ENCODE measurements around the gene IFI16.

The IFI16 gene

GRCh38 chr1:159055181-159055641 lies 45.5 kb downstream of the IFI16 start:
- peaks cover 68% of the 10 kb centered on the region for H3K36me3 Mint-ChIP-seq
- H3K27me3 Mint-ChIP-seq: no peaks in the 10 kb centered on the region
- H3K4me1 Mint-ChIP-seq: peaks cover 31% of the 10 kb centered on the region
- no peak overlapping the region for H3K4me3 Mint-ChIP-seq
- H3K27ac Mint-ChIP-seq: peak overlapping the region; percentile 28
- CTCF ChIA-PET: interaction anchor here (1.0 to 1.1 kb wide), 2 partner anchors 13 to 15 kb away, joined by 3 to 5 read pairs; no protein-coding TSS in a partner anchor
- DNase-seq: no peak
- no peaks in the 10 kb centered on the region for H3K9me3 Mint-ChIP-seq

- H3K27me3 Mint-ChIP-seq: no peaks in the 10 kb centered on the region
- H3K27ac Mint-ChIP-seq: peak overlapping the region; percentile 1
- no peak overlapping the region for H3K4me3 Mint-ChIP-seq
- peaks cover 58% of the 10 kb centered on the region for H3K36me3 Mint-ChIP-seq
- H3K4me1 Mint-ChIP-seq: peaks cover 29% of the 10 kb centered on the region
- no peaks in the 10 kb centered on the region for H3K9me3 Mint-ChIP-seq
- CTCF ChIA-PET: interaction anchor here (0.6 to 1.7 kb wide), 5 partner anchors 12 to 871 kb away, joined by 3 to 5 read pairs (median 4); no protein-coding TSS in a partner anchor
- no peak for DNase-seq
Measured at GRCh38 chr1:159056069-159056698, 46.5 kb downstream of the IFI16 start.

- Mint-ChIP-seq H3K27ac (no peak overlapping the region), H3K27me3 (no peaks in the 10 kb centered on the region), H3K9me3 (no peaks in the 10 kb centered on the region), H3K36me3 (peaks cover 33% of the 10 kb centered on the region), H3K4me3 (no peak overlapping the region), H3K4me1 (peaks cover 19% of the 10 kb centered on the region)
- no peak for DNase-seq
- CTCF ChIA-PET: no interaction called here
Measured at GRCh38 chr1:159058751-159059150, 49.0 kb downstream of the IFI16 start.

GRCh38 chr1:159065106-159065505 lies 55.4 kb downstream of the IFI16 start:
- Mint-ChIP-seq H3K4me1 (peaks cover 32% of the 10 kb centered on the region), H3K4me3 (no peak overlapping the region), H3K9me3 (no peaks in the 10 kb centered on the region), H3K36me3 (no peaks in the 10 kb centered on the region), H3K27me3 (no peaks in the 10 kb centered on the region), H3K27ac (no peak overlapping the region)
- DNase-seq: no peak
- CTCF ChIA-PET: no interaction called here

GRCh38 chr1:159066108-159066507 lies 56.4 kb downstream of the IFI16 start:
- no peaks in the 10 kb centered on the region for H3K36me3 Mint-ChIP-seq
- DNase-seq: no peak
- no peaks in the 10 kb centered on the region for H3K27me3 Mint-ChIP-seq
- no peaks in the 10 kb centered on the region for H3K9me3 Mint-ChIP-seq
- CTCF ChIA-PET: no interaction called here
- no peak overlapping the region for H3K4me3 Mint-ChIP-seq
- H3K27ac Mint-ChIP-seq: peak overlapping the region; percentile 60
- H3K4me1 Mint-ChIP-seq: peaks cover 32% of the 10 kb centered on the region

GRCh38 chr1:159067699-159068621 lies 58.3 kb downstream of the IFI16 start:
- Mint-ChIP-seq H3K4me3 (peak overlapping the region; percentile 40), H3K4me1 (peaks cover 32% of the 10 kb centered on the region), H3K27me3 (no peaks in the 10 kb centered on the region), H3K36me3 (no peaks in the 10 kb centered on the region), H3K27ac (peak overlapping the region; percentile 98), H3K9me3 (no peaks in the 10 kb centered on the region)
- CTCF ChIA-PET: interaction anchor here (0.6 to 2.0 kb wide), 7 partner anchors 8 to 950 kb away, joined by 3 to 6 read pairs (median 3); partner anchors contain the start of gene AIM2
- DNase-seq: peak; percentile 28

GRCh38 chr1:159068886-159069285 lies 59.2 kb downstream of the IFI16 start:
- Mint-ChIP-seq H3K27ac (peak overlapping the region; percentile 37), H3K9me3 (no peaks in the 10 kb centered on the region), H3K36me3 (no peaks in the 10 kb centered on the region), H3K4me1 (peaks cover 32% of the 10 kb centered on the region), H3K4me3 (no peak overlapping the region), H3K27me3 (no peaks in the 10 kb centered on the region)
- DNase-seq: no peak
- CTCF ChIA-PET: interaction anchor here (0.6 to 2.0 kb wide), 6 partner anchors 13 to 951 kb away, joined by 3 to 6 read pairs (median 4); no protein-coding TSS in a partner anchor

GRCh38 chr1:159071970-159072582 lies 62.4 kb downstream of the IFI16 start:
- H3K27me3 Mint-ChIP-seq: no peaks in the 10 kb centered on the region
- no peaks in the 10 kb centered on the region for H3K36me3 Mint-ChIP-seq
- H3K4me3 Mint-ChIP-seq: no peak overlapping the region
- DNase-seq: no peak
- CTCF ChIA-PET: interaction anchor here (0.7 to 3.9 kb wide), 19 partner anchors 11 to 868 kb away, joined by 3 to 25 read pairs (median 4); no protein-coding TSS in a partner anchor
- peaks cover 44% of the 10 kb centered on the region for H3K4me1 Mint-ChIP-seq
- no peaks in the 10 kb centered on the region for H3K9me3 Mint-ChIP-seq
- H3K27ac Mint-ChIP-seq: no peak overlapping the region

GRCh38 chr1:159076438-159077119 lies 66.9 kb downstream of the IFI16 start, which contains the start of gene AIM2:
TSS of gene AIM2 (minus strand) at chr1:159076766. CDS start at chr1:159073499, 3,267 bp downstream.
- Mint-ChIP-seq H3K36me3 (no peaks in the 10 kb centered on the region), H3K4me1 (peaks cover 31% of the 10 kb centered on the region), H3K27ac (peak within 1 kb of the TSS; percentile 99), H3K27me3 (no peaks in the 10 kb centered on the region), H3K4me3 (peak within 1 kb of the TSS; percentile 60), H3K9me3 (no peaks in the 10 kb centered on the region)
- CTCF ChIA-PET: interaction anchor here (0.8 to 4.1 kb wide), 7 partner anchors 8 to 283 kb away, joined by 3 to 36 read pairs (median 4); no protein-coding TSS in a partner anchor
- peak; percentile 67 for DNase-seq

GRCh38 chr1:159077120-159077961 lies 67.6 kb downstream of the IFI16 start:
- CTCF ChIA-PET: interaction anchor here (1.3 to 4.1 kb wide), 6 partner anchors 9 to 79 kb away, joined by 3 to 36 read pairs (median 4); no protein-coding TSS in a partner anchor
- Mint-ChIP-seq H3K27me3 (peaks cover under 1% of the 10 kb centered on the region), H3K4me1 (peaks cover 31% of the 10 kb centered on the region), H3K36me3 (no peaks in the 10 kb centered on the region), H3K9me3 (no peaks in the 10 kb centered on the region), H3K4me3 (peak overlapping the region; percentile 45), H3K27ac (peak overlapping the region; percentile 99)
- peak; percentile 92 for DNase-seq

GRCh38 chr1:159079525-159079924 lies 69.8 kb downstream of the IFI16 start:
- CTCF ChIA-PET: interaction anchor here (2.0 to 4.1 kb wide), 2 partner anchors 9 to 11 kb away, joined by 5 to 36 read pairs; no protein-coding TSS in a partner anchor
- DNase-seq: no peak
- Mint-ChIP-seq H3K4me1 (peaks cover 31% of the 10 kb centered on the region), H3K9me3 (no peaks in the 10 kb centered on the region), H3K4me3 (no peak overlapping the region), H3K27ac (no peak overlapping the region), H3K27me3 (peaks cover 5% of the 10 kb centered on the region), H3K36me3 (no peaks in the 10 kb centered on the region)

GRCh38 chr1:159081626-159082025 lies 71.9 kb downstream of the IFI16 start:
- H3K27me3 Mint-ChIP-seq: peaks cover 5% of the 10 kb centered on the region
- no peak overlapping the region for H3K4me3 Mint-ChIP-seq
- DNase-seq: no peak
- CTCF ChIA-PET: interaction anchor here (0.9 to 1.3 kb wide), 2 partner anchors 9 to 10 kb away, joined by 3 to 4 read pairs; no protein-coding TSS in a partner anchor
- H3K27ac Mint-ChIP-seq: no peak overlapping the region
- peaks cover 16% of the 10 kb centered on the region for H3K4me1 Mint-ChIP-seq
- no peaks in the 10 kb centered on the region for H3K36me3 Mint-ChIP-seq
- H3K9me3 Mint-ChIP-seq: no peaks in the 10 kb centered on the region
